Parathyroid adenoma (tissue), 2 donors: ENCODE measurements around the gene PLEKHA7.
A peak's percentile ranks its signal among the peaks of the same experiment; 100 is the strongest.

Experiments used
- H2AFZ ChIP-seq: fragments of 300-600 bp; sonication (generic); one replicate; pipeline ENCODE4 v1.7.0; 2017; ENCODE audit warnings: antibody characterized with exemption, mild to moderate bottlenecking
- H3K27ac ChIP-seq: fragments of 300-600 bp; sonication (generic); one replicate; pipeline ENCODE4 v1.7.0; 2017
- H3K27me3 ChIP-seq: fragments of 300-600 bp; sonication (generic); one replicate; pipeline ENCODE4 v1.7.0; 2017; ENCODE audit warnings: low read length; ENCODE audit not compliant: control insufficient read depth, insufficient read depth
- H3K36me3 ChIP-seq: fragments of 300-600 bp; sonication (generic); one replicate; pipeline ENCODE4 v1.7.0; 2017; ENCODE audit warnings: low read length; ENCODE audit not compliant: control insufficient read depth, insufficient read depth
- H3K4me1 ChIP-seq: fragments of 300-600 bp; sonication (generic); one replicate; pipeline ENCODE4 v1.7.0; 2017; ENCODE audit warnings: control low read depth
- H3K4me2 ChIP-seq: fragments of 300-600 bp; sonication (generic); one replicate; pipeline ENCODE4 v1.7.0; 2017; ENCODE audit warnings: low read length
- H3K4me3 ChIP-seq: fragments of 300-600 bp; sonication (generic); one replicate; pipeline ENCODE4 v1.7.0; 2017; ENCODE audit warnings: low read depth, low read length
- H3K79me2 ChIP-seq: fragments of 300-600 bp; sonication (generic); one replicate; pipeline ENCODE4 v1.7.0; 2017; ENCODE audit warnings: control low read depth
- H3K9ac ChIP-seq: fragments of 300-600 bp; sonication (generic); one replicate; pipeline ENCODE4 v1.7.0; 2017; ENCODE audit warnings: mild to moderate bottlenecking
- H3K9me3 ChIP-seq: fragments of 300-600 bp; sonication (generic); one replicate; pipeline ENCODE4 v1.7.0; 2017; ENCODE audit warnings: low read length; ENCODE audit not compliant: control insufficient read depth
- CTCF ChIP-seq: fragments of 300-600 bp; sonication (generic); IDR thresholded peaks from one replicate; pipeline ENCODE4 v1.7.0; 2017; ENCODE audit warnings: antibody characterized with exemption, mild to moderate bottlenecking
- donor health status: primary hyperparathyroidism.

Gene PLEKHA7

GRCh38 chr11:16960250-16960649, 54.0 kb downstream of the PLEKHA7 start:
- no peaks in the 10 kb centered on the region for H3K27me3 ChIP-seq
- H3K9me3 ChIP-seq = no peaks in the 10 kb centered on the region
- H3K9ac ChIP-seq = no peak overlapping the region
- H3K4me1 ChIP-seq = peaks cover 22% of the 10 kb centered on the region
- no peak overlapping the region for H3K4me3 ChIP-seq
- no peak overlapping the region for H3K4me2 ChIP-seq
- no peaks in the 10 kb centered on the region for H3K36me3 ChIP-seq
- TF ChIP-seq CTCF = no peak
- H2AFZ ChIP-seq = no peak overlapping the region
- no peaks in the 10 kb centered on the region for H3K79me2 ChIP-seq
- H3K27ac ChIP-seq = no peak overlapping the region

GRCh38 chr11:16959602-16960001, 54.6 kb downstream of the PLEKHA7 start:
- peaks cover 22% of the 10 kb centered on the region for H3K4me1 ChIP-seq
- no peaks in the 10 kb centered on the region for H3K9me3 ChIP-seq
- TF ChIP-seq CTCF = no peak
- H3K4me3 ChIP-seq = no peak overlapping the region
- H3K36me3 ChIP-seq = no peaks in the 10 kb centered on the region
- H2AFZ ChIP-seq = peak overlapping the region; percentile 28
- H3K79me2 ChIP-seq = no peaks in the 10 kb centered on the region
- H3K9ac ChIP-seq = no peak overlapping the region
- H3K27ac ChIP-seq = peak overlapping the region; percentile 32
- H3K4me2 ChIP-seq = no peak overlapping the region
- H3K27me3 ChIP-seq = no peaks in the 10 kb centered on the region

GRCh38 chr11:16958833-16959232, 55.4 kb downstream of the PLEKHA7 start:
- H3K4me1 ChIP-seq = peaks cover 22% of the 10 kb centered on the region
- H3K9ac ChIP-seq = no peak overlapping the region
- no peaks in the 10 kb centered on the region for H3K27me3 ChIP-seq

GRCh38 chr11:16956538-16957153, 57.6 kb downstream of the PLEKHA7 start:
- peaks cover 20% of the 10 kb centered on the region for H3K4me1 ChIP-seq
- no peaks in the 10 kb centered on the region for H3K36me3 ChIP-seq
- H3K27me3 ChIP-seq = no peaks in the 10 kb centered on the region
- H3K4me3 ChIP-seq = no peak overlapping the region
- no peaks in the 10 kb centered on the region for H3K9me3 ChIP-seq
- H2AFZ ChIP-seq = no peak overlapping the region
- TF ChIP-seq CTCF = no peak
- peak overlapping the region; percentile 57 for H3K27ac ChIP-seq
- no peak overlapping the region for H3K9ac ChIP-seq
- peak overlapping the region; percentile 4 for H3K4me2 ChIP-seq
- H3K79me2 ChIP-seq = no peaks in the 10 kb centered on the region

More at GRCh38 chr11:16958833-16959232, 55.4 kb downstream of the PLEKHA7 start:
- Histone ChIP-seq H3K4me3 (no peak overlapping the region), H3K9me3 (no peaks in the 10 kb centered on the region), H3K27ac (peak overlapping the region; percentile 32), H3K4me2 (no peak overlapping the region), H3K79me2 (no peaks in the 10 kb centered on the region), H2AFZ (no peak overlapping the region), H3K36me3 (no peaks in the 10 kb centered on the region)
- no peak for TF ChIP-seq CTCF

GRCh38 chr11:16953663-16954062, 60.6 kb downstream of the PLEKHA7 start:
- no peaks in the 10 kb centered on the region for H3K36me3 ChIP-seq
- no peaks in the 10 kb centered on the region for H3K27me3 ChIP-seq
- peaks cover 9% of the 10 kb centered on the region for H3K4me1 ChIP-seq
- no peak overlapping the region for H3K4me2 ChIP-seq
- no peak for TF ChIP-seq CTCF
- H2AFZ ChIP-seq = no peak overlapping the region
- H3K79me2 ChIP-seq = no peaks in the 10 kb centered on the region
- no peak overlapping the region for H3K27ac ChIP-seq
- H3K9me3 ChIP-seq = no peaks in the 10 kb centered on the region
- no peak overlapping the region for H3K4me3 ChIP-seq
- no peak overlapping the region for H3K9ac ChIP-seq
